HS-5 (cell line): ENCODE measurements around the gene ARHGAP40.

Experiments
- DNase-seq: peaks from one replicate; pipeline ENCODE4 v3.0.0-alpha.2; 2012; ENCODE audit warnings: low read depth

The ARHGAP40 gene

DNA sequence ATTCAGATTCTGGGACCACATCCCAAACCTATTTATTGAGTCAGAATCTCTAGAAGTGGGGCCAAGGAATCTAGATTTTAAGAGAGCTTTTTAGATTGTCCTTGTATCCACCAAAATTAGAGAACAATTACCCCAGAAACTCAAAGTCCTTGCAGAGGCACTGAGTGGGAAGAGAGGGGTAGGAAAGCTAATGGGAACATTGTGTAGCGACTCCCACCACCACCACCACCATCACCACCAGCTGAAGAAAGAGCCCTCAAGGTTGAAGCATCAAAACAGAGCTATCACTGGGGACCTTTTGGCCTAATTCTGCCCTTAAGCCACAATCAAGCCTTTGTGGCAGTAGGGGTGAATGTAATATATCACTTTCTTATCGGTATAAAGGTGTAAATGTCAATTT lies 83.7 kb downstream of the ARHGAP40 start:
- no peak for DNase-seq

GRCh38 chr20:38685853-38686473 lies 84.4 kb downstream of the ARHGAP40 start:
- DNase-seq: no peak

- peak; percentile 14 for DNase-seq
Measured at GRCh38 chr20:38692436-38693411, 91.1 kb downstream of the ARHGAP40 start.

DNA sequence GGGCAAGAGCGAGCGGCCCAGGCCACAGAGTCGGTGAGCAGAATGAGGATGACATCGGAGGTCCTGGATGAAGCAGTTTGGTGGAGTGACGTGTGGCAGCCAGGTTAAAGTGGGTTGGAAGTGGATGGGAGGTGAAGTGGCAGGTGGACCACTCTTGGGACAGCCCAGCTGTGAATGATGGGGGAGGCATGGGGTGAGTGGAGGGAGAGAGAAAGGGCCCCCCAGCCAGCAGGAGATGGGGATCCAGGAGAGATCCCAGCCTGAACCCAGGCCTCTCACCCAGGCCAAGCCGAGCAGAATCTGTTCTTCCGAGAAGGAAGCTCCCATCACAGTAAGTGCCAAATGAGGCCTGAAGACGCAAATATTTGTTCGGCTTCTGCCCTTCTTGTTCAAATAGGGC lies 95.7 kb downstream of the ARHGAP40 start:
- no peak for DNase-seq

DNA sequence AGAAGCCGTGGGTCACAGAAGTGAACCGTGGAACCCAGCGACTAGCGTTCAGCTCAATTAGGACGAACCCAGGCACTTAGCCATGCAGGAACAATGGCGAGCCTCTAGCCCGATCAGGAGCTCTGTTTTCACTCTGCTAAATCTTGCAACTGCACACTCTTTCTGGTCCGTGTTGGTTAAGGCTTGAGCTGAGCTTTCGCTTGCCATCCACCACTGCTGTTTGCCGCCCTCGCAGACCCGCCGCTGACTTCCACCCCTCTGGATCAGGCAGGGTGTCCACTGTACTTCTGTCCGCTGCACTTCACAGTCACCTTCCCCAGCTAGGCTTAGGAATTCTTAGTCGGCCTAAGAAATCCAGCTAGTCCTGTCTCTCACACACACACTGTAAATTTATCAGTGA lies 96.9 kb downstream of the ARHGAP40 start:
- no peak for DNase-seq

- no peak for DNase-seq
Measured at GRCh38 chr20:38700141-38700540, 98.5 kb downstream of the ARHGAP40 start.
